Measurements from ENCODE around the gene EMC6. TPM values are rescaled to one million over a fixed set of nuclear protein-coding genes. Genes with fewer than 3 reads are reported as not detected.

The EMC6 gene
- total and polyA plus RNA-seq, 2 of the 13 experiments (the other 11 are each of a cell fraction or from before 2014, with no cell fraction given): 45.1 to 47.7 TPM

- TF ChIP-seq MED1 (CRISPR knock-in tag; IDR thresholded peaks at IDR 0.05) (peak; percentile 56), ZNF589 (CRISPR knock-in tag; conservative IDR thresholded peaks at IDR 0.05) (0 out of 2 replicates have a peak, but pooled peaks have one; percentile 41), RAD21 (CRISPR knock-in tag; IDR thresholded peaks at IDR 0.05) (0 out of 2 replicates have a peak, but pooled peaks have one; percentile 37), TBL1XR1 (IDR thresholded peaks at IDR 0.05; ENCODE audit: borderline replicate concordance, low read length, partially characterized antibody) (no peak), ZNF18 (CRISPR knock-in tag; IDR thresholded peaks at IDR 0.05; ENCODE audit: insufficient replicate concordance) (peak; percentile 13), THAP11 (CRISPR knock-in tag; IDR thresholded peaks at IDR 0.05) (peak; percentile 84), ZNF839 (CRISPR knock-in tag; IDR thresholded peaks at IDR 0.05; ENCODE audit: borderline replicate concordance) (no peak), NR2F1 (CRISPR knock-in tag; IDR thresholded peaks at IDR 0.05) (peak in 1 of 2 experiments; percentile 28; a peak in 1 of 4 replicates), KMT2A (CRISPR knock-in tag; IDR thresholded peaks at IDR 0.05) (peak; percentile 86), ZNF33A (CRISPR knock-in tag; IDR thresholded peaks at IDR 0.05; ENCODE audit: borderline replicate concordance) (no peak), NR3C1 (CRISPR knock-in tag; IDR thresholded peaks at IDR 0.05) (no peak), ZNF101 (CRISPR knock-in tag; IDR thresholded peaks at IDR 0.05; ENCODE audit: borderline replicate concordance, low read depth) (no peak; the same call in 1 of the 2 replicates), ZNF292 (CRISPR knock-in tag; IDR thresholded peaks at IDR 0.05; ENCODE audit: borderline replicate concordance, low read depth) (peak; percentile 21; the same call in 1 of the 2 replicates), RNF2 (conservative IDR thresholded peaks at IDR 0.05; ENCODE audit: low read depth) (no peak; the same call in 1 of the 2 replicates), ZNF280B (CRISPR knock-in tag; IDR thresholded peaks at IDR 0.05; ENCODE audit: borderline replicate concordance) (no peak; the same call in 1 of the 2 replicates), NFIC (IDR thresholded peaks at IDR 0.05; ENCODE audit: low read length) (no peak), E2F2 (CRISPR knock-in tag; IDR thresholded peaks at IDR 0.05; ENCODE audit: borderline replicate concordance) (peak; percentile 39; the same call in 1 of the 2 replicates), ZNF724P (CRISPR knock-in tag; IDR thresholded peaks at IDR 0.05; ENCODE audit: borderline replicate concordance) (0 out of 2 replicates have a peak, but pooled peaks have one; percentile 15), FOXK1 (CRISPR knock-in tag; IDR thresholded peaks at IDR 0.05; ENCODE audit: borderline replicate concordance, low read depth) (0 out of 2 replicates have a peak, but pooled peaks have one; percentile 8), PRDM4 (CRISPR knock-in tag; IDR thresholded peaks at IDR 0.05; ENCODE audit: borderline replicate concordance) (peak; percentile 51; the same call in 1 of the 2 replicates), IRX3 (CRISPR knock-in tag; IDR thresholded peaks at IDR 0.05; ENCODE audit: borderline replicate concordance, low read depth) (peak; percentile 33; the same call in 1 of the 2 replicates)
These were observed at the start of gene EMC6, which contains the start of gene TAX1BP3 (continued) for GRCh38 chr17:3668279-3669084.

Data from HepG2 (cell line).